Muscle of back (tissue), 11 donors: ENCODE results near the gene SYMPK. TPM values are rescaled to one million over a fixed set of nuclear protein-coding genes. Genes with fewer than 3 reads are reported as not detected.
A peak's percentile ranks its signal among the peaks of the same experiment; 100 is the strongest.

Experiments used
- DNase-seq, 3 donors: peaks; one replicate each; pipeline versions ENCODE4 v3.0.0 to v3.0.0-alpha.2; 2013
- polyA plus RNA-seq, 10 donors: library from polyadenylated mRNA; unstranded; fragments of 120-200 nt; gene quantifications; one replicate each; pipeline ENCODE4 v1.2.1, GENCODE V29; 2013; ENCODE audit not compliant: insufficient read length in 10 of 10

SYMPK gene
- polyA plus RNA-seq, 10 donors, result 34.2 to 42.1 (median 35.2) TPM

DNA sequence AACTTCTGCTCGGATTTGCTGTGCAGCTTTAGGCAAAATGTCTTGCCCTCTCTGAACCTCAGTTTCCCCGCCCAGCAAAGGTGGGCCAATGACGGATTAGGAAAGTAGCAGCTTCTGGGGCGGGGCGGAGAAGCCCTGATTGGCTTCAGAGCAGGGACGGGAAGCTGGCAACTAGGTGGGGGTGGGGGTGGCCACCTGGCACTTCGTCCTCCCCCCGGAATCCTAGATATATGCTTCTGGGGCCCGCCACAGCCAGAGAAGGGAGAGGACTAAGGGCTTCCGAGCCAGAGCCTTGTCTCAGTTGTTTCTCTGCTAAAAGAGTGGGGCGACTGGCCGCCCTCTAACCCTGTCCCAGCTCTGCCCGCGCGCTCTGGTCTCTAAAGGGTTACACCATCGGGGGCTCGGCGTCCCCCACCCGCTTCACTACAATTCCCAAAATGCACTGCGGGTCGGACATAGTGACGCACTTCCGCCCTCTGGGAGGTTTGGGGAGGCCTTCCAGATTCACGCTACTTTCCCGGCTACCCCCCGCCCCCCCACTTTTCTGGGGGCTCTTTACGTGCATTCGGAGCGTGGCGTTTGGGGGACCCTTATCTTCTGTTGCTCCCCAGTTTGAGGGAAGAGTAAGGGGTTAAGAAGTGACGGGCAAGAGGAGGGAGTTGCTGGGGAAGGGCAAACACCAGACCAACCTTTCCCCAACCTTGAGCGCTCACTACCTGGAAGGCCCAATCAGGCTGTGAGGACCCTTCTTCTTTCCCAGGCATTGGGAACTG lies 23.7 kb upstream of the SYMPK start:
- peak; percentile 95 to 97 (median 97) for DNase-seq

DNA sequence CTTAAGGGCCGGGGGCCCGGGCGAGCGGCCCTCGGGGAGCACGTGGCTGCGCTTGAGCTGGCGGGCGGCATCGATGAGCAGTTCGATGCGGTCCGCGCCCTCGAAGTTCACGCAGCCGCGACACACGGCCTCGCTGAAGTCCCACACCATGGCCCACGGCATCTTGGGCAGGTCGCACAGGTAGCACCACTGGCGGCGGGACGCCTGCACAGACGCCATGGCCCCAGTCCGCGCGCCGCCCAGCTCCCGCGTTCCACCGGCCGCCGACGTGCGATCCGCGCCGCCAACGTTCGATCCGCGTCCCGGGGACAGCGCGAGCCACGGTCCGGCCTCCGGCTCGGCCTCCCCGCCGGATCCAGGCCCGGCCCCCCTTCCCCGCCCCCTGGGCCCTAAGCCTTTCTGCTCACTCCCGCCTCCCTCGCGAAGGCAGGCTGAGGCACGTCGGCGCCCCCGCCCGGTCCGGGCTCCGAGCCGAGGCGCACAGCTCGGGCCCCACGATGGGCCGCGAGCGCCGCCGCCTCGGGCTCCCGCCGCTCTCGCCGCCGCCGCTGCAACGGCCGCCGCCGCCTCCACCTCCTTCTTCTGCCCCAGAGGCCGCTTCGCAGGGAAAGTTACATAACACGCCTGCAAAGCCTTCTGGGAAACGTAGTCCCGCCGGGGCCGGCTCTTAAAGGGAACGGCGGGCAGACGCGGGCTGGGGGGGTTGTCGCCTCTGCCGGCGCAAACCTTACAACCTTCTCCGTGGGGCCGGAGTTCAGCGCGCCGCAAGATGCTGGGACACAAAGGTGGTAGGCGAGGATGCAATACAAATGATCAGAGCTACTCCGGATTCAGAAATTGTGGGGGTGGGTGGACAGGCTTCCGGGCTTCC lies 22.8 kb upstream of the SYMPK start, which contains the start of gene IRF2BP1:
TSS of gene IRF2BP1 (minus strand) at position 586 of the 871 bp plus-strand sequence. CDS start at position 219, 367 bp downstream.
- DNase-seq, result peak; percentile 94 to 97 (median 94)

DNA sequence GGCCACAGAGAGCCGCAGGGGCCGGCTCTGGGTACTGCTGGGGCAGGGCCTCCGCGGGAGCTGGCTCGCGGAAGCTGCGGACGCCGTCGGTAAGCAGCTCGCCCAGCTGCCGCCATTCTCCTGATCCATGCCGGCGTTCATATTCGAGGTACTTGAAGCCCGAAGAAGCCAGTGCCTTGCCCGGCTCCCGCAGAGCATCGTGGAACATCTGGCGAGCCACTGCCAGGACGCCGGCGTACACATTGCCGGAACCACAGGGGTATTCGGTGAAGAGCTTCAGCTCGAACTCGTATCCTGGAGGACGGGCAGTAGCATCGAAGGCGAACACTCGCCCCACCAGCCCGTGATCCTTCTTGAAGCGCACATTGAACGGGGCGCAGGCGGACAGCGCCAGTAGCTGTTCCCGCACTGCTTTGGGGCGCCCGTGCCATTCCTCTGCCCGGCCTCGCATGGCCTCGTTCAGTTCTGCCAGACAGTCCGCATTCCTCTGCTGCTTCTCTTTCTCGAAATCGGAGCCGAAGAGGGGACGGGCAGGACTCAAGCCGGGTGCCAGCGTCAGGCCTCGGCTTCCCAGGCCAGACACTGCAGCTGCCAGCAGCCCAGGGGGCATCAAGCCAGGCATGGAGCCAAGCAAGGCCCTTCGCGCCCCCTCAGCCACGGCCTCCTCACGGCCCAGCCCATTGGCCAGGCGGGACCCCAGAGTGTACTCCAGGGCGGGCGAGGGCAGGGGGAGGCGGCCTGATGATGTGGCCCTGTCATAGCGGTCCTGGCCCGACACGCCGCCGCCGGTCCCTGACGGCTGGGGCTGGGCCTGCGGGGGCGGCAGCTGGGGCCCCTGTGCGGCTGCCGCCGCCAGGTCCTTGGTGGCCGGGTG lies 22.0 kb upstream of the SYMPK start:
- DNase-seq, result peak in 1 of 3 donors; percentile 55

DNA sequence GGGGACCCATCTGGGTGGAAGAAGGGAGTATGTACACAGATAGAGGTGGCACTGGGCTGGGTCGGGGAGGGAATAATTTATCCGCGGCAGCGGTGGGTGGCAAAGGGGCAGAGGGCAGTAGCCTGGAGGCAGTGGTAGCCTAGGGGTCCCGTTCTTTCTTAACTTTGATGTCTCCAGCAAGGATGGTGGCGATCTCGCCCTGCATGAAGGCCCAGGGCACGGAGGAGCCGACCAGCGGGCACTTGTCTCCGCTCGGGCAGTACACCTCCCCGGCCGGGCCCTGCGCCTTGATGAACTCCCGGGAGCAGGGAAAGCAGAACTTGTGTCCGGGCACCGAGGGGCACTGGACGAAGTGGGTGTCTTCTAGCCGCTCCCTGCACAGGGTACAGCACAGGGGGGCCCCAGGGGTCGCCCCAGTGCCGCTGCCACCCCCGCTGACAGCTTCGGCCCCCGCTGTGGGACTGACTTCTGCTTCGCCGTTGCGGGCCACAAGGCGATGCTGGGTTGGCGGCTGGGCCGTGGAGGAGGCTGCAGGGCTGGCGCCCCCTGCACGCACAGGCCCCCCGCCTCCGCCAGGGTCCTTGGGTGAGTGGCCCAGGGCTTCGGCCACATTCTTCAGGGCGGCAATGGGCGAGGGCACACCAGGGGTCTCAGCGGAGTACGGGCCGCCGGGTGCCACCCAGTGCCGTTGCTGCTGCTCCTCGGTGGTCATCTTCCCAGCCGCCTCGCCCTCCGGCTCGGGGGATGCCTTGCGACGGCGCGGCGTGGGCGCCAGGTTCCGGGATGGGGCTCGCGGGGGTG lies 21.1 kb upstream of the SYMPK start:
- no peak for DNase-seq

DNA sequence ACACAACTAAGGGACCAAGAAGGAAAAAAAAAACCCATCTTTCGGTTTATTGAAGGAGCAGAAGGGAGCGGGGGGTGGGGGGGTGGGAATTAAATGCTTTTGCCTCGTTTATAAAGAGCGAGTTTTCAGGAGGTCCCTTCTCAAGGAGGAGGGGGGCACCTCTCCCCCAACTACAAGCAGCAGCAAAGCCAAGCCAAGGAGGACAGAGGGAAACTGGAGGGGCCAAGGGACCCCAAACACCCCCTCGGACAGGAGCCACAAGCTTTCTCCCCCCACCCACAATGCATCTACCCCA lies 20.6 kb upstream of the SYMPK start:
- no peak for DNase-seq

DNA sequence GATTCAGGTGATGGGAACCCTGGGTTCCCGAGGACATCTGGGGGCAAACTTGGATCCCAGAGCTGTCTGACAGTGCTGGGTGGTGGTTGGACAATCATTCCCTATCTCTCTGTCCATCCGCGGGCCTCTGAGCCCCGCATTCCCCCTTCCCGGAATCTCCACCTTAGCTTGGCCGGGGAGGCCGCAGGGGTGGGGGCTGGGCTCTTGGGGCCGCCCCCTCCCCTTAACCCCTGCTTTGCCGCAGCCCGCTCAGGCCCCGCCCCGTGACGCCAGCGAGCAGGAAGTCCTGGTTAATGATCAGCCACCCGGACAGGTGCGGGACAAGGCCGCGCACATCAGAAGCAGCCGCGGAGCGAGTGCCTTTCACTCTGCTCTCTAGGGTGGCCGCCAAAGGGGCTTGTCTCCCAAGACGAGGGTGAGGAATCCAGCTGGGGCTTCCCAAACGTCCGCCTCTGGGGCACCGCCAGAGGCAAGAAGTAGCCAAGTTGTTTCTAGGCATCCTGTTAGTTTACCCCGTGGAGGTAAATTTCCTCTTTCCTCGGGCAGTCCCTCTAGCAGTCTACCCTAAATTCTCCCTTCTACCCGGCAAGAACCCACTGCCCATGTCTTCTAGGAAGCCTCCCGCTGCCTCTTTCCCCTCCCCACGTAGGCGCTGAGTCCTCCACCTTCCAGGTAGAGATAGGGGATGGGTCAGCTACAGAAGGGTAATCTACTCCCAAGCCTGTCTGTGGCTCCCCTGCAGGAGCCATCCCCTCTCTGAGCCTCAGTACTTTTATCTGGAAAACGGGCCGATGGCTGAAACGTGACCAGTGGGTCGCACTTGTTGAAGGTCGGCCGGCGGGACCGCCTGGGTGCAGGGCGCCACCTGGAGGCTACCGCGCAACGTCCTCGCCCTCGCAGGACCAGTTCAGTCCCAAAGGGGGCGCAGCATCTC lies 20.0 kb upstream of the SYMPK start:
- peak; percentile 64 to 87 (median 84) for DNase-seq

DNA sequence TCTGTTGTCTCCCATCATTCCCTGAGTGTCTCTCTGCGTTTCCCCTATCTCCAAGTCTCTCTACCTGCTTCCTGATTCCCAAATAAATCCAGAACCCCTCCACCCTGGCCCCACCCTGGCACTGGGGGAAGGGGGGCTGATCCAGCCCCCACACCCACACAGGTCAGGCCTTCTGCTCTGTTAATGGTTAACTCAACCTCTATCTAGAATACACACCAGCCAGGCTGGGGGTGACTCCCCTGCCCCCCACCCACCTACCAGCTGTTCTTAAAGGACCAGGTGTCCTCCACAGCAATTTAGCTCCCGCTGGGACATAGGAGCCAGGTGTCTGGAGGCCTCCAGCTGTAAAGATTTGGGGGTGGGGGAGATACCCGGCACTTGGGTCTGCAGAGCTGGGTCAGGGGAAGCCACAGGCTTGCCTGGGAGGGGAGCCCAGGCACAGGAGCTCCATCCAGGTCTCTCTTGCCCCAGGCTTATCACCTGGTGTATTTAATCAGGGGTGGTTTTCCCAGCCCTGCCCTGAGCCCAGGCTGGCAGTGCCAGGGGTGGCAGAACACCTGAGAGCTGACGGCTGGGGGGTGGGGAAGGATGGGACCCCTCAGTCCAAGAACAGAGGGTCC lies 19.1 kb upstream of the SYMPK start:
- DNase-seq, result no peak

DNA sequence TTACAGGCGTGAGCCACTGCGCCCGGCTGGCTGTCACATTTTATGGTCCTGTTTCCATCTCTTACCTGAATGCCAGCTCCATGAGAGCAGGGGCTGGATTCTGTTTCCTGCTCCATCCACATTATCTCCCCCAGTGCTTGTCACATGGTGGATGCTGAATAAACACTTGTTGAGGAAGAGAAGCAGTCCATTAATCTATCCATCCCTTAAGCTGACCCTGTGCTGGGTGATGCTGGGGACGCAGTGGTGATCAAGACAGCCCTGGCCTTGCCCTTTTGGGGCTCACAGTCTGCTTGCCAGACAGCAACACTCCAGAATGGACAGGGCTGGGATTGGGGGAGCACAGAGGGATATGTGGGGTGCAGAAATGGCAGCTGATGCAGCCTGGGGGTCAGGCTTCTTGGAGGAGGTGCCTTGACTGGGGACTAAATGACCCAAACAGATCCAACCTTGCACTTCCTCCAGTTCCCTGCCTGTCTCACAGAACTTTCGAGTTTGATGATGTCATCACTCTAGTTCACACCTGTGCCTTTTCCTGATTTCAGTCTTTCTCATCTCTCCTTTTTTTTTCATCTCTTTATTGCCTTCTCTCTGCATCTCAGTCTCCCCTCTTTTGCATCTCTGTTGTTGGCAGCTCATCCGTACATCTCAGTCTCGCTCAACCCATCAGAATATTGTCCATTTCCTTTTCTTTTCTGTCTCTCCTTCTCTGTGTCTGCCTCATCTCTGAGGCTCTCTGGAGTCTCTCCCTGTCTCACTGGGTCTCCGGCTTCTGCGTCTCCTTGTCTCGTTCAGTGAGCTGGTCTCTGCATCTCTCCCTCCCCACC lies 18.3 kb upstream of the SYMPK start:
- no peak for DNase-seq

DNA sequence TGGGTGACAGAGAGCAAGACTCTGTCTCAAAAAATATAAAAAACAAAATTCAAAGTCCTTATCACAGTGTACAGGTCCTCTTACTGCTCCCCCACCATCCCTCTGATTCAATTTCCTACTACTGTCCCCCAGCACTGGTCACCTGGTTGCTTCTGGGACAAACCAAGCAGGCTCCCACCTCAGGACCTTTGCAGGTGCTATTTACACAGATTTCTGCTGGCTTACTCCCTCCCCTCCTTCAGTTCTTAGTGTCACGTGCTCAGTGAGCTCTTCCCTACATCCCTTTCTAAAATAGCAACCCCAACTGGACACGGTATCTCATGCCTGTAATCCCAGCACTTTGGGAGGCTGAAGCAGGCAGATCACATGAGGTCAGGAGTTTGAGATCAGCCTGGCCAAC lies 17.0 kb upstream of the SYMPK start:
- DNase-seq, result no peak

DNA sequence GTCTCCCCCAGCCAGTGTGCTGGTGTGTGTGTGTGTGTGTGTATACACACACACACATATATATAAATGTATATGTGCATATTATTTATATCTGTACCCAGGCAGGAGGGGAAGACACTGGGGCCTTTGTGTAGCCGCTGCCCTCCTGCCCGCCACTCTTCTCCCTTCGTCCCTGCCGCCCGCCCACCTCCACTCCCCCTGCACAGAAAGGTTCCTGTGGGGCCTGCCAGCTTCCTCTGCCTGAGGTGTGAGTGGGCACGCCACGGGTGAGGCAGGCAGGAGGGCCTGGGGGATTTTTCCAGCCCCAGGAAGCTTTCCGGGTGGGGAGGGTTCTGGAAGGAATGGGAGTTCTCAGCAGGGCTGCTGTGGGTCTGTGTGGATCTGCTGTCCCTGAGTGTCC lies 16.1 kb upstream of the SYMPK start:
- no peak for DNase-seq

DNA sequence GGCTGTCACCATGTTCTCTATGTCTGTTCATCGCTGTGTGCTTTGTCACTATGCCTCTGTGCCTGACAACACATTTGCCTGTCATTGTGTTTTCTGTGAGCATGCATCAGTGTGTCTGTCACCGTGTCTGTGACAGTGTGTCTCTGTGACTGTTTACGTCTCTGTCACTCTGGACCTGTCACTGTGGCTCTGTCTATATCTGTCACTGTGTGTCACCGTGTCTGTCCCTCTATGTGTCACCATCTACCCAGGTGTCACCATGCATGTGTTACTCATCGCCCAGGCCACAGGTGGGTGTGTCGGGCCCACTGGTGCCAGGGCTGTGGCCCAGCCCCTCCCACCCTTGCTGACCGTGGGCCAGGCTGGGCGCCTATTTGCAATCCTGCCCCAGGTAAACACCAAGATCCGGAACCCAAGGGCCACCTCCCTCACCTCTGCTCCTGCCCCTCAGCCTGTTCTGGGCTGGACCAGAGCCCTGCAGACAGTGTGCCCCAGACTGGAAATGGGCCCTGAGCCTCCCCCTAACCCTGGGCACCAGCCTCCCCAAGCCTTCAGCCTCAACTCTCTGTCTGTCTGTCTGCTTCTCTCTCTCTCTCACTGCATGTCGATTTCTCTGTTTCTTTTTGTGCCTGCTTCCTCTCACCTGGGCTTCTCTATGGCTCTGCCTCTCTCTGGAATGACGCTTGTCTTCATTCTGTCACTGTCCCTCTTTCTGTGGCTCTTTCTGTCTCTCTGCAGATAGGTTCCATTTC lies 15.3 kb upstream of the SYMPK start:
- no peak for DNase-seq

DNA sequence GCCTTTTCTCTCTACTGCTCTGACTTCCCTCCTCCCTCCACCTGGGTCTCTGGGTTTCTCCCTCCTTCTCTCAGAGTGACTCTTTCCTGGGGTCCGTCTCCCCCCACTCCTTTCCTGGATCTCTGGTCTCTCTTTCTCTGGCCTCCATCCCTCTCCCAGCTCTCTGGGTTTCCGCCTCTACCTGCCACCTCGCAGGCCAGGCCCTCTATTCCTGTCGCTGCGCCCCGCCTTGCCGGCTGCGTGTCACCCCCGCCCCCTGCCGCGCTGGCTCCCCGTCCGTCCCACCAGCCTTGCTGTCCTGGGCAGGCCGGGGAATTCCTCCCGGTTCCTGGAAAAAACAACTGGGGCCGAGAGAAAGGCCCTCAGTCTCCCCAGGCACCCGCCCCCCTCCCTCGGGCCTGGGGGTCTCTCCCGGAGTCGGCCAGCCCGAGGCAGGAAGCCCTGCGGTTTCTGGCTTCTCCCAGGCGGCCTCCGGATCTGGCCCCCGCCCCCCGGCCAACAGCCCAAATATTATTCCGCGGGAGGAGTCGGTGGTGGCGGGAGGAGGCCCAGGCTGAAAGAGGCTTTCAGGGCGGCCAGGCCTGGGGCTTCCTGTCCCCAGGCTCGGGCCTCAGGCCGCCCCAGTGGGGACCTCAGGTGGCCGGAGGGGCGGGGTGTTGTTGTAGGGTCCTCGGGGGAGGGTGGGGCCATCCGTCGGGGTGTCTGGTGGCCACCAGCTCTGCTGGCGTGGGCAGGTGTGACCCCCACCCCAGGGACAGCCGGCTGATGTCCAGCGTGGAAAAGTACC lies 13.7 kb upstream of the SYMPK start:
- peak; percentile 33 to 82 (median 57) for DNase-seq

DNA sequence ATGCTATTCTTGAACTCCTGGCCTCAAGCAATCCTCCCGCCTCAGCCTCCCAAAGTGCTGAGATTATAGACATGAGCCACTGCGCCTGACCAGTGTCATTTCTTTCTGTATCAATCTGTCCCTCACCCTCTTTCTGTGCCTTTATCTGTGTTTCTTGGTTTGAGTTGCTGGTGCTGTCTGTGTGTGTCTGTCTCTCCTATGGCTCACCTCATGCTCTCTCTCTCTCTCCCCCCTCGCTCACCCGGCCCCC lies 13.1 kb upstream of the SYMPK start:
- no peak for DNase-seq

DNA sequence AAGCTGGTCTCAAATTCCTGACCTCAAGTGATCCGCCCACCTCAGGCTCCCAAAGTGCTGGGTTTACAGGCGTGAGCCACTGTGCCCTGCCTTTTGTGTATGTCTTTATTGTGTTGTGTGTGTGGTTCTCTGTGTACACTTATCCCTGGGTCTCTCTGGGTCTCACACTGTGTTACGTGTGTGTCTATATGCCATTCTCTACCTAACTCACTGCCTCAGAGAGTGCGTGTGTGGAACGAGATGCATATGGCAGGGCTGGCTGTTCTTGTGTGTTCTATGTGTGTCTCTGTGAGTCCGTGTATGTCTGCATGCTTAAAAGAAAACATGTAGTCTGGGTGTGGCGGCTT lies 11.6 kb upstream of the SYMPK start:
- DNase-seq, result no peak

DNA sequence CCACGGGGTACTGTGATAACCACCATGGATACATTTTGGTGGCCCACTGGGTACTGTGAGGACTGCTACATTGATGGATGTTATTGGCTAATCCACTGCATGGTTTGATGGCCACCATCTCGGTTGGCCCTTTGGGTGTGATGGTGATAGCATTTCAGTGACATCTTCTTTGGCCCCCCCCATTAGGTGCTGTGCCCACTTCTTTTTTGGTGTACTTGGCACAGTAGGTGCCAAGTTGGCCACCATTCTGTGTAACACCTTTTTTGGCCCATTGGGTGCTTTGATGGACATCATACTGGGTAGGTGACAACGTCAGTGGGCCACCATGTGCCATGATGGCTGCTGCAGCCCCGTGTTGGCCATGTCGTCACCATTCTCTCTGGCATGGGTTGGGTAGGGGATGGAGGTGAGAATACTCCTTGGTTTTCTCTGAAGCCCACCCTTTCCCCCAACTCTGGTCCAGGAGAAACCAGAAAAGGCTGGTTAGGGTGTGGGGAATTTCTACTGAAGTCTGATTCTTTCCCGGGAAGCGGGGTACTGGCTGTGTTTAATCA lies 10.3 kb upstream of the SYMPK start:
- DNase-seq, result no peak

DNA sequence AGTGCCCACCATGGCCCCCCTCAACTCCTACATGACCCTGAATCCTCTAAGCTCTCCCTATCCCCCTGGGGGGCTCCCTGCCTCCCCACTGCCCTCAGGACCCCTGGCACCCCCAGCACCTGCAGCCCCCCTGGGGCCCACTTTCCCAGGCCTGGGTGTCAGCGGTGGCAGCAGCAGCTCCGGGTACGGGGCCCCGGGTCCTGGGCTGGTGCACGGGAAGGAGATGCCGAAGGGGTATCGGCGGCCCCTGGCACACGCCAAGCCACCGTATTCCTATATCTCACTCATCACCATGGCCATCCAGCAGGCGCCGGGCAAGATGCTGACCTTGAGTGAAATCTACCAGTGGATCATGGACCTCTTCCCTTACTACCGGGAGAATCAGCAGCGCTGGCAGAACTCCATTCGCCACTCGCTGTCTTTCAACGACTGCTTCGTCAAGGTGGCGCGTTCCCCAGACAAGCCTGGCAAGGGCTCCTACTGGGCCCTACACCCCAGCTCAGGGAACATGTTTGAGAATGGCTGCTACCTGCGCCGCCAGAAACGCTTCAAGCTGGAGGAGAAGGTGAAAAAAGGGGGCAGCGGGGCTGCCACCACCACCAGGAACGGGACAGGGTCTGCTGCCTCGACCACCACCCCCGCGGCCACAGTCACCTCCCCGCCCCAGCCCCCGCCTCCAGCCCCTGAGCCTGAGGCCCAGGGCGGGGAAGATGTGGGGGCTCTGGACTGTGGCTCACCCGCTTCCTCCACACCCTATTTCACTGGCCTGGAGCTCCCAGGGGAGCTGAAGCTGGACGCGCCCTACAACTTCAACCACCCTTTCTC lies 9.4 kb upstream of the SYMPK start:
- no peak for DNase-seq
